ENCODE results near the gene FGF2. TPM values are rescaled to one million over a fixed set of nuclear protein-coding genes. Genes with fewer than 3 reads are reported as not detected.
"Not testable (repeated sequence)": the region's sequence is repeated elsewhere in the genome, so short reads cannot be mapped to it uniquely, and the experiment has no call there.

The FGF2 gene
- total RNA-seq, 3 donors from 2014 or later = 0.37 to 0.84 (median 0.73) TPM

GRCh38 chr4:122797405-122798094 is 29.1 kb upstream of the FGF2 start:
- H3K4me3 Mint-ChIP-seq = no peak overlapping the region

DNA sequence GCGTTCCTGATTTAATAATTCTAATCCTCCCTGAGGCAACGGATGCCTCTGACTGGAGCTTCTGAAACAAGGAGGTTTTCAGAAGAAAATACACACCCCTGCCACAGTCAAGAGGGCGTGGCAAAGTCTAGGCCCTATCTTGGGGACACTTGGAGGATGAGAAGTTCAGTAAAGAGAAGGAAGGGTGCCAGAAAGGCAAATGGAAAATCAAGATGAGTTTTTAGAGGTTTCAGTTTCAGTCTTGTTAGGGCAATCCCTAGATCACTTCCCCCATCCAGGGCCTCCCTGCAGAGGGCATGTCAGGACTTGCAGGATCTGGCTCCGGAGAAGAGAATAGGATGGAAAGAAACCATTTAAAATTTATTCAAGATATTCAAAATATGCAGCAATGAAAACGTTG is 28.5 kb upstream of the FGF2 start:
- Mint-ChIP-seq H3K4me1 (ENCODE audit: low read depth) (no peaks in the 10 kb centered on the region), H3K9me3 (no peaks in the 10 kb centered on the region), H3K4me3 (no peak overlapping the region), H3K36me3 (ENCODE audit: insufficient read depth) (no peaks in the 10 kb centered on the region), H3K27me3 (ENCODE audit: low read depth) (no peaks in the 10 kb centered on the region)
- DNase-seq (no peak), ATAC-seq (no peak)

More at GRCh38 chr4:122797405-122798094, 29.1 kb upstream of the FGF2 start:
- DNase-seq = no peak
- no peaks in the 10 kb centered on the region for H3K9me3 Mint-ChIP-seq
- no peaks in the 10 kb centered on the region for H3K36me3 Mint-ChIP-seq (ENCODE audit: insufficient read depth)
- H3K27me3 Mint-ChIP-seq (ENCODE audit: low read depth) = no peaks in the 10 kb centered on the region
- no peak for ATAC-seq
- H3K4me1 Mint-ChIP-seq (ENCODE audit: low read depth) = no peaks in the 10 kb centered on the region

DNA sequence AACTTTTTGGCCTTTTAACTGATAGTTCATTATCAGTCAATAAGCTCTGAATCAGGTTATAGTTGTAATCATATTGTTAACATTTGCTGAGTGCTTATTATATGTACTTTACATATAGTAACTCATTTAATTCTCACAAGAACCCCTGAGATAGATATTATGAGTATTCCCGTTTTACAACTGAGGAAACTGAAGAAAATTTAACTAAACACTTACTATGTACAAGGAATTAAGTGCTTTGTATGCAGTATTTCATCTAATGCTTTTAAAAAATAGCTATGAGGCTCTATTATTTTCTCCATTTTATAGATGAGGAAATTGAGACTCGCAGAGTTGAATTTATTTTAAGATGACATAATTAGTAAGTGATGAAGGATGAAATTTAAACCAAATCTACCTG is 27.7 kb upstream of the FGF2 start:
- DNase-seq (no peak), ATAC-seq (no peak)
- Mint-ChIP-seq H3K4me3 (no peak overlapping the region), H3K9me3 (no peaks in the 10 kb centered on the region), H3K4me1 (ENCODE audit: low read depth) (no peaks in the 10 kb centered on the region), H3K27me3 (ENCODE audit: low read depth) (no peaks in the 10 kb centered on the region), H3K36me3 (ENCODE audit: insufficient read depth) (no peaks in the 10 kb centered on the region)

DNA sequence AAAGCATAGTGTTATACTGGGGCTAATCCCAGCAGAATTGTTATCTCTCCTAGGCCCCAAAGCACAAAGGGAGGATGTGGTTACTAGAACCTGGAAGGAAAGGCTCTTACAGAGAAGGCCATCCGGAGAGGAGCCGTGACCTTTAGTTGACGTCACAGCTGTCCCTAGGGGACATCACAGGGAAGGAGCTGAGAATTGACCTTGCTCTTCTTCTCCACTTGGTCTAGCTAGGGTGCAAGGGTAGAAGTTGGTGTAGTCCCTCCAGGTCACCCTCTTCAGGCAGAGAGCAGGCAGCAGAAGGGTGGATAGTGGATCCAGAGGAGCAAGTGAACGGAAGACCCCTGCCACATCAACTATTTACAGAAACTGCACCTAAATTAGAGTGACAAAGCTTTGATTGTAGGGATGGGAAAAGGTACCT is 22.8 kb upstream of the FGF2 start:
- H3K36me3 Mint-ChIP-seq (ENCODE audit: insufficient read depth) = no peaks in the 10 kb centered on the region
- ATAC-seq = no peak
- DNase-seq = no peak
- H3K9me3 Mint-ChIP-seq = no peaks in the 10 kb centered on the region
- no peaks in the 10 kb centered on the region for H3K4me1 Mint-ChIP-seq (ENCODE audit: low read depth)
- H3K27me3 Mint-ChIP-seq (ENCODE audit: low read depth) = no peaks in the 10 kb centered on the region
- no peak overlapping the region for H3K4me3 Mint-ChIP-seq

DNA sequence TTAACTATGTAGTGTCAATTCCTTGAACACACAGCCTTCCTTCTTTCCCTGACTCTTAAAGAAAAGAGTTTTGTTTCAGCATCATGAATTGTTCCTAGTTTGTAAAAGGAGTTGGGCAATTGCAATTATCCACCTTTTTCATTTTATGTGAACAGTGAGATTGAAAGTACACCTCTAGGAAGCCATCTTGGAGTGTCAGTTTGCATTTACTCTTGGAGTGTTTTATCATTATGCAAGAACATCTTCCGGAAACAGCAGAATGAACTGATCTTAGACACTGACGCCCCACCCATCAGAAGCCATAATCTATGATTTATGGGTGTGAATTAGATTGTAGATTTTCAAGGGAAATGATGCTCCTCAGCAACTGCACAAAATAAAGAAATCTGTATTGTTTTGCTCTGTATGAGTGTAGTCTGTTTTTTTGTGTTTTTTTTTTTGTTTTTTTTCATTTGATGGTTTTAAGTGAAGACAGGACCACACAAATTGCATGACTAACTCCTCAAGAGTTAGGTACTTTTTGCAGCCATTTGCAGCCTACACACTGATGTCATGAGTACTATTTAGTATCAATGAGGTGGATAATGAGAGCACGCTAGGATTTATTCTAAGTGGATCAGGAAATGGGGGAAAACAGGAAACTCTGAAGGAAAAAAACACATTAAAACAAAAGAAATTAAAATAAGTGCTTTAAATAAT is 19.5 kb upstream of the FGF2 start:
- ATAC-seq (no peak), DNase-seq (no peak)
- H3K36me3 Mint-ChIP-seq (ENCODE audit: insufficient read depth) = no peaks in the 10 kb centered on the region
- no peaks in the 10 kb centered on the region for H3K9me3 Mint-ChIP-seq
- H3K27me3 Mint-ChIP-seq (ENCODE audit: low read depth) = no peaks in the 10 kb centered on the region
- no peak overlapping the region for H3K4me3 Mint-ChIP-seq
- H3K4me1 Mint-ChIP-seq (ENCODE audit: low read depth) = no peaks in the 10 kb centered on the region

GRCh38 chr4:122810669-122811068 is 16.0 kb upstream of the FGF2 start:
- peaks cover 4% of the 10 kb centered on the region for H3K4me1 Mint-ChIP-seq (ENCODE audit: low read depth)
- H3K27me3 Mint-ChIP-seq (ENCODE audit: low read depth) = peaks cover 3% of the 10 kb centered on the region
- H3K9me3 Mint-ChIP-seq = no peaks in the 10 kb centered on the region
- H3K4me3 Mint-ChIP-seq = no peak overlapping the region
- ATAC-seq = no peak
- no peak for DNase-seq
- H3K36me3 Mint-ChIP-seq (ENCODE audit: insufficient read depth) = no peaks in the 10 kb centered on the region

DNA sequence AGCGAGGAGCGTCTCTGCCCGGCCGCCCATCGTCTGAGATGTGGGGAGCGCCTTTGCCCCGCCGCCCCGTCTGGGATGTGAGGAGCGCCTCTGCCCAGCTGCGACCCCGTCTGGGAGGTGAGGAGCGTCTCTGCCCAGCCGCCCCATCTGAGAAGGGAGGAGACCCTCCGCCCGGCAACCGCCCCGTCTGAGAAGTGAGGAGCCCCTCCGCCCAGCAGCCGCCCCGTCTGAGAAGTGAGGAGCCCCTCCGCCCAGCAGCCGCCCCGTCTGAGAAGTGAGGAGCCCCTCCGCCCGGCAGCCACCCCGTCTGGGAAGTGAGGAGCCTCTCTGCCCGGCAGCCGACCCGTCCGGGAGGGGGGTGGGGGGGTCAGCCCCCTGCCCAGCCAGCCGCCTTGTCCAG is 14.8 kb upstream of the FGF2 start:
- not testable (repeated sequence) for H3K4me3 Mint-ChIP-seq; H3K4me1 Mint-ChIP-seq (ENCODE audit: low read depth); DNase-seq; H3K27me3 Mint-ChIP-seq (ENCODE audit: low read depth); H3K36me3 Mint-ChIP-seq (ENCODE audit: insufficient read depth); H3K9me3 Mint-ChIP-seq; ATAC-seq

- DNase-seq; H3K36me3 Mint-ChIP-seq (ENCODE audit: insufficient read depth); H3K27me3 Mint-ChIP-seq (ENCODE audit: low read depth); ATAC-seq; H3K9me3 Mint-ChIP-seq; H3K4me1 Mint-ChIP-seq (ENCODE audit: low read depth); H3K4me3 Mint-ChIP-seq: not testable (repeated sequence)
Observed at GRCh38 chr4:122812823-122813222, 13.8 kb upstream of the FGF2 start.

GRCh38 chr4:122814426-122814825 is 12.2 kb upstream of the FGF2 start:
- Mint-ChIP-seq H3K4me3 (no peak overlapping the region), H3K36me3 (ENCODE audit: insufficient read depth) (no peaks in the 10 kb centered on the region), H3K27me3 (ENCODE audit: low read depth) (peaks cover 10% of the 10 kb centered on the region), H3K4me1 (ENCODE audit: low read depth) (peaks cover 4% of the 10 kb centered on the region), H3K9me3 (no peaks in the 10 kb centered on the region)
- DNase-seq (no peak), ATAC-seq (peak; percentile 82 to 90)

DNA sequence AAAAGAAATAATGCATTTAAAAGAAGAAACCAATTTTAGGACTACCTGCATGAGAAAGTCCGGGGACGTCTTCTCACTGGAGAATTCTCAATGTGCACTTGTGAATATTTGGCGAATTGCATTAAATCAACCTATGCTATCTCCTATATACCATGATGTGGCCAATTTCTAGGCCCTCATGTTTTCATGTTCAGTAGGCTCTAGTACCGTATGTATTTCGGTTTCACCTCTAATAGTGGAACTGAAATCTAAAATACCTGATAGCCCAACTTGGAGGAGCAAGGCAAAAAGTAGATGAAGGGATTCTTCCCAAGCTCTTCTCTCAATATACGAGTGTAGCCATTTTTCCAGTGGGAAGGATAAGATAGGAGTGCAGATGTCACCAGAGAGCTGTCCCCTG is 11.4 kb upstream of the FGF2 start:
- Mint-ChIP-seq H3K4me3 (no peak overlapping the region), H3K4me1 (ENCODE audit: low read depth) (peaks cover 4% of the 10 kb centered on the region), H3K9me3 (no peaks in the 10 kb centered on the region), H3K36me3 (ENCODE audit: insufficient read depth) (no peaks in the 10 kb centered on the region), H3K27me3 (ENCODE audit: low read depth) (peaks cover 10% of the 10 kb centered on the region)
- DNase-seq = no peak
- no peak for ATAC-seq

- H3K4me3 Mint-ChIP-seq = no peak overlapping the region
- no peaks in the 10 kb centered on the region for H3K36me3 Mint-ChIP-seq (ENCODE audit: insufficient read depth)
- peaks cover 4% of the 10 kb centered on the region for H3K4me1 Mint-ChIP-seq (ENCODE audit: low read depth)
- H3K27me3 Mint-ChIP-seq (ENCODE audit: low read depth) = peaks cover 14% of the 10 kb centered on the region
- H3K9me3 Mint-ChIP-seq = no peaks in the 10 kb centered on the region
- no peak for ATAC-seq
- no peak for DNase-seq
Observed at GRCh38 chr4:122816476-122816875, 10.2 kb upstream of the FGF2 start.

DNA sequence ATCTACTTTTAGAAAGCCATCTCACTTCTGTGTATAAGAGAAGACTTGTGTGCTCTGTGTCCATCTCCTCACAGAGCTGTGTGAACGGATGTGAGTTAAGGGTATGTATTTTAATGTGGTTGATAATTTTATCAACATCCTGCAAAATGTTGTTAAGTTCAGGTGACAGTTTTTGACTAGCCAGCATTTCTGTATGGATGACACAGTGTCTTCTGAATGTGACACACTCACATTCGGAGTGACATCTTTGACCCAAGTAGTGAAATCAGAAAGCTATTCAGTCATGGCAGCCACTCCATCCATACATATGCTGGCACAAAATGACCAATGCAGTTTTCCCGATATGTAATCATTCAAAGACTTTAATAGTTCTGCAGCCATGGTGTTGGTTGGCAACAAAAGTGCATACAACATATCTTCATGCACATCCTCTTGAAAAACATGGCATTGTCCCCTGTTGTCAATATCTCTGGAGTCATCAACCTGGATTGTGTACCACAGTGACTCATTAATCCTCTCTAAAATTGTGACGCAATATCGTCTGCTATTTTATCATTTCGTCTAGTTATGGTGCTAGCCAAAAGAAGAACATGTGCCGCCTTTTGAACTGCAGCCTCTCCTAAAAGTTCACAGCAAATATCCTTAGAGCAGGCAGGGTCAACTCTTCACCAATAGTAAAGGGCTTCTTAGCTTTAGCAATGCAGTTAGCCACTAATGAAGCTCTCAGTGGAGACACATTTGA is 6.8 kb upstream of the FGF2 start:
- DNase-seq (no peak), ATAC-seq (no peak)
- Mint-ChIP-seq H3K4me3 (no peak overlapping the region), H3K36me3 (ENCODE audit: insufficient read depth) (no peaks in the 10 kb centered on the region), H3K27me3 (ENCODE audit: low read depth) (peaks cover 33% of the 10 kb centered on the region), H3K4me1 (ENCODE audit: low read depth) (no peaks in the 10 kb centered on the region), H3K9me3 (no peaks in the 10 kb centered on the region)

- peaks cover 42% of the 10 kb centered on the region for H3K27me3 Mint-ChIP-seq (ENCODE audit: low read depth)
- H3K36me3 Mint-ChIP-seq (ENCODE audit: insufficient read depth) = no peaks in the 10 kb centered on the region
- no peak overlapping the region for H3K4me3 Mint-ChIP-seq
- ATAC-seq (no peak), DNase-seq (no peak)
- no peaks in the 10 kb centered on the region for H3K4me1 Mint-ChIP-seq (ENCODE audit: low read depth)
- no peaks in the 10 kb centered on the region for H3K9me3 Mint-ChIP-seq
Observed at GRCh38 chr4:122821092-122821491, 5.5 kb upstream of the FGF2 start.

DNA sequence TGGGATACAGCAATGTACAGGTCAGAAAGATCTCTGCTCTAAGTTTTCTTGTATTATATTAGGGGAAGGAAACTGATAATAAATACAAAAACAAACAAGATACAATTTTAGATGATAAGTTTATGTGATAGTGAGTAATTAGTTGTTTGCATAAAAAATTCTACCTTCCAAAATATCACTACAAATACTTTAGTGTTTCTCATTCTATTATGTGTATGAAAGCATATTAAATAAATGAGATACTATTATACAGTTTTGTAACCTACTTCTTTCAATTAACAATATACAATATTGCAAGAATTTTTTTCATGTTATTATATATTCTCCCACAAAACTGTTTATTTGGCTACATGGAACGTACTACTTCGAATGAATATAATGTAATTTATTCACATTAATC is 4.2 kb upstream of the FGF2 start:
- no peak overlapping the region for H3K4me3 Mint-ChIP-seq
- H3K36me3 Mint-ChIP-seq (ENCODE audit: insufficient read depth) = no peaks in the 10 kb centered on the region
- ATAC-seq (no peak), DNase-seq (no peak)
- H3K4me1 Mint-ChIP-seq (ENCODE audit: low read depth) = no peaks in the 10 kb centered on the region
- H3K27me3 Mint-ChIP-seq (ENCODE audit: low read depth) = peaks cover 44% of the 10 kb centered on the region
- no peaks in the 10 kb centered on the region for H3K9me3 Mint-ChIP-seq

DNA sequence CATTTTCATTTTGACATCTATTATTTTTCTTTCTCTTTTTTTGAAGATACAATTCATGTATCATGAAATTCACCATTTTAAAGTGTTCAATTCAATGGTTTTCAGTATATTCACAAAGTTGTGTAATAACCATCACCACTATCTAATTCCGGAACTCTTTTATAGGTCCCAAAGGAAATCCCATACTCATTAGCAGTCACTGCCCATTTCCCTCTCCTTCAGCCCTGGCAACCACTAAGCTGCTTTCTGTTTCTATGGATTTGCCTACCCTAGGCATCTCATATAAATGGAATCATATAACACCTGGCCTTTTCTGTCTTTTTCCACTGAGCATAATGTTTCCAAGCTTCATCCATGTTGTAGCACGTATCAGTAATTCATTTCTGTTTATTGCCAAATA is 3.2 kb upstream of the FGF2 start:
- no peak for ATAC-seq
- Mint-ChIP-seq H3K4me3 (no peak overlapping the region), H3K27me3 (ENCODE audit: low read depth) (peaks cover 50% of the 10 kb centered on the region), H3K9me3 (no peaks in the 10 kb centered on the region), H3K4me1 (ENCODE audit: low read depth) (peaks cover 10% of the 10 kb centered on the region), H3K36me3 (ENCODE audit: insufficient read depth) (peaks cover 2% of the 10 kb centered on the region)
- DNase-seq = no peak

Data from activated T-cell treated with anti-CD3 and anti-CD28 coated beads, Interleukin-2, amount 50 U/mL, for 4 hours (primary cell).